GM10266 (cell line): ENCODE measurements around the gene NEK8.

Experiments
- DNase-seq: peaks from one replicate; pipeline ENCODE4 v3.0.0; 2012; ENCODE audit errors: extremely low spot score
- TF ChIP-seq, protein P1 (sequence below): IDR thresholded peaks from 2 replicates; pipeline ENCODE4 v1.5.1; 2012; ENCODE audit warnings: mild to moderate bottlenecking, low read depth; ENCODE audit not compliant: control insufficient read depth, insufficient read depth; ENCODE audit errors: missing control alignments

NEK8 gene

GRCh38 chr17:28711723-28712031 is 16.9 kb upstream of the NEK8 start, which contains the start of gene PROCA1:
PROCA1 (minus strand) TSS chr17:28711888; CDS start chr17:28711660, 228 bp downstream.
- DNase-seq, result peak; percentile 47
- TF ChIP-seq, protein P1, sequence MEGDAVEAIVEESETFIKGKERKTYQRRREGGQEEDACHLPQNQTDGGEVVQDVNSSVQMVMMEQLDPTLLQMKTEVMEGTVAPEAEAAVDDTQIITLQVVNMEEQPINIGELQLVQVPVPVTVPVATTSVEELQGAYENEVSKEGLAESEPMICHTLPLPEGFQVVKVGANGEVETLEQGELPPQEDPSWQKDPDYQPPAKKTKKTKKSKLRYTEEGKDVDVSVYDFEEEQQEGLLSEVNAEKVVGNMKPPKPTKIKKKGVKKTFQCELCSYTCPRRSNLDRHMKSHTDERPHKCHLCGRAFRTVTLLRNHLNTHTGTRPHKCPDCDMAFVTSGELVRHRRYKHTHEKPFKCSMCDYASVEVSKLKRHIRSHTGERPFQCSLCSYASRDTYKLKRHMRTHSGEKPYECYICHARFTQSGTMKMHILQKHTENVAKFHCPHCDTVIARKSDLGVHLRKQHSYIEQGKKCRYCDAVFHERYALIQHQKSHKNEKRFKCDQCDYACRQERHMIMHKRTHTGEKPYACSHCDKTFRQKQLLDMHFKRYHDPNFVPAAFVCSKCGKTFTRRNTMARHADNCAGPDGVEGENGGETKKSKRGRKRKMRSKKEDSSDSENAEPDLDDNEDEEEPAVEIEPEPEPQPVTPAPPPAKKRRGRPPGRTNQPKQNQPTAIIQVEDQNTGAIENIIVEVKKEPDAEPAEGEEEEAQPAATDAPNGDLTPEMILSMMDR, result no peak

DNA sequence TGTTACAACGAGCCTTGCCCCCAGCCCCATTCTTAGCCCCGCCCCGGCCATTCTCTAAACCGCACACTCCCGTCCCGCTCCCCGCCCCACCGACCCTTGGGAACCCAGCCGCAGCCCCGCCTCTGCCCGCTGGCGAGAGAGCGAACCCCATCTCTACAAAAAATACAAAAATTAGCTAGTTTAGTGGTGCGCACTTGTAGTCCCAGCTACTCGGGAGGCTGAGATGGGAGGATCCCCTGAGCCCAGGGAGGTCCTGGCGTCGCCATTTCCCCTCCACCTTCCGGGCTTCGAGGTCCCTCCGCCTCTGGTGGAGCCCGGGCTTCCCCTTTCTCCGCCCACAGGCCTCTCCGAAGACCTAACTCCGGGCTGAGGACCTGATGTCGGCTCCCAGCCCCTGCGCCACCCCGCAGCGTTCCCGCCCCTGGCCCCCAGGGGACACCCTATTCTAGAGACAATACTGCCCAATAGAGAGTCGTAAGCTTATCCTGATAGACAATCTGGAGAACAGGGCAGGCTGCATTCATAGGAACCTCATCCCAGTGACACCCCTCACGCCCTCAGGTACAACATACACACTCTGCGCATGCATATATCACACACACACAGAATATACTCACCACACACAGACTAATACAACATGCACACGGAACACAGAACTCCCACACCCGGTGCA is 16.4 kb upstream of the NEK8 start:
- DNase-seq, result peak; percentile 88
- TF ChIP-seq, protein P1, result peak; percentile 4

- no peak for DNase-seq
- TF ChIP-seq, protein P1, result no peak
Observed at GRCh38 chr17:28712705-28713415, 15.7 kb upstream of the NEK8 start.

DNA sequence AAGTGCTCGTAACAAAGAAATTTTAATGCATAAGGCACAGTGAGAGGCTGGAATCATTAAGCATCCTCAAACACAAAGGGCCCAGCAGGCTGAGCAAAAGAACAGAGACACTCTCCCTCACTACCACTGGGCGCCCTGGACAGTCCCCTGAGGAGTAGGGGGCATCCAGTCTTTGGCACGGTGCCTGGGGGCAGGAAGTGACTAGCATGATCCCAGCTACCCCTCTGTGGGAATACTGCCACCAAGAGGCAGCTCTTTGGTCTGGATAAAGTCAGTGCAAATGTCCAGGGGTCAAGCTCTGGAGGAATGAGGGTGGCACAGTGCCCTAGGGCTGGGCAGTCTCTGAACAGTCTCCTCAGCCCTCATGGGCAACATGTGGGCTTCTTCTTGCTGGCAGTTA is 14.3 kb upstream of the NEK8 start:
- TF ChIP-seq, protein P1, result no peak
- no peak for DNase-seq

- TF ChIP-seq, protein P1, result no peak
Observed at GRCh38 chr17:28715217-28715616, 13.4 kb upstream of the NEK8 start.

GRCh38 chr17:28716740-28717577 is 11.6 kb upstream of the NEK8 start:
- no peak for DNase-seq
- TF ChIP-seq, protein P1, result no peak

More at GRCh38 chr17:28715217-28715616, 13.4 kb upstream of the NEK8 start:
- DNase-seq, result no peak
